Body of pancreas (tissue), 4 donors: ENCODE results near the gene XRN1. TPM values are rescaled to one million over a fixed set of nuclear protein-coding genes. Genes with fewer than 3 reads are reported as not detected.

Experiments used
- ATAC-seq: fragments of 150-250 bp; one replicate; pipeline ENCODE4 v1.9.1; 2016
- DNase-seq, 4 donors: peaks; one replicate each; pipeline ENCODE4 v3.0.0-alpha.2; 2019
- H3K27ac ChIP-seq, 4 donors: fragments of 200-600 bp; sonication (generic); 1 replicate in 3 of 4; 2 replicates in 1 of 4; pipeline versions ENCODE4 v1.5.1 to v1.6.1; 2016 to 2019; ENCODE audit warnings: mild to moderate bottlenecking in 1 of 4, mixed read lengths in 1 of 4, moderate library complexity in 1 of 4
- H3K27me3 ChIP-seq, 2 donors: fragments of 200-600 bp; sonication (generic); one replicate each; pipeline ENCODE4 v1.6.0; 2016; ENCODE audit warnings: mild to moderate bottlenecking in 1 of 2
- H3K36me3 ChIP-seq, 2 donors: fragments of 200-600 bp; sonication (generic); replicated peaks in 1 of 2; 2 replicates each; pipeline ENCODE4 v1.5.1; 2016; ENCODE audit warnings: low read depth in 2 of 2; ENCODE audit not compliant: insufficient read depth in 1 of 2
- H3K4me1 ChIP-seq: fragments of 200-600 bp; sonication (generic); one replicate; pipeline ENCODE4 v1.6.0; 2016
- H3K4me3 ChIP-seq, 2 donors: fragments of 200-600 bp; sonication (generic); 1 replicate in 1 of 2; 2 replicates in 1 of 2; pipeline ENCODE4 v1.5.1; 2016 to 2019
- H3K9me3 ChIP-seq, 3 donors: fragments of 200-600 bp; sonication (generic); 1 replicate in 2 of 3; 2 replicates in 1 of 3; pipeline ENCODE4 v1.5.1; 2016
- POLR2A ChIP-seq, 3 donors: fragments of 450-650 bp; IDR thresholded peaks; one replicate each; pipeline ENCODE4 v1.6.1; 2016; ENCODE audit warnings: antibody characterized with exemption in 3 of 3, mild to moderate bottlenecking in 2 of 3
- WGBS, 2 donors: methylation state at CpG; one replicate each; pipeline ENCODE4 v1.1.5; 2017; 5-methylcytosine and 5-hydroxymethylcytosine counted together
- intact Hi-C: fragments of 100-400 bp; cut with DNase I; formaldehyde crosslinking; loops from one replicate; pipeline ENCODE4 v1.15.1; 2023
- total RNA-seq, 2 donors: library from RNA; depleted of rRNA; stranded (reverse); fragments of >200 nt; gene quantifications; one replicate each; pipeline ENCODE4 v1.1.0, GENCODE V29; 2016
- TF ChIP-seq, protein P1 (sequence below), 7 experiments: fragments of 450-650 bp in 4 of 7; fragments of 200-600 bp in 3 of 7; sonication (generic) in 3 of 7; IDR thresholded peaks; one replicate each; pipeline ENCODE4 v1.5.1; 2016 to 2019; ENCODE audit warnings: antibody characterized with exemption in 7 of 7

Gene XRN1
- total RNA-seq, 2 donors from 2014 or later, result 20.5 to 37.2 TPM

DNA sequence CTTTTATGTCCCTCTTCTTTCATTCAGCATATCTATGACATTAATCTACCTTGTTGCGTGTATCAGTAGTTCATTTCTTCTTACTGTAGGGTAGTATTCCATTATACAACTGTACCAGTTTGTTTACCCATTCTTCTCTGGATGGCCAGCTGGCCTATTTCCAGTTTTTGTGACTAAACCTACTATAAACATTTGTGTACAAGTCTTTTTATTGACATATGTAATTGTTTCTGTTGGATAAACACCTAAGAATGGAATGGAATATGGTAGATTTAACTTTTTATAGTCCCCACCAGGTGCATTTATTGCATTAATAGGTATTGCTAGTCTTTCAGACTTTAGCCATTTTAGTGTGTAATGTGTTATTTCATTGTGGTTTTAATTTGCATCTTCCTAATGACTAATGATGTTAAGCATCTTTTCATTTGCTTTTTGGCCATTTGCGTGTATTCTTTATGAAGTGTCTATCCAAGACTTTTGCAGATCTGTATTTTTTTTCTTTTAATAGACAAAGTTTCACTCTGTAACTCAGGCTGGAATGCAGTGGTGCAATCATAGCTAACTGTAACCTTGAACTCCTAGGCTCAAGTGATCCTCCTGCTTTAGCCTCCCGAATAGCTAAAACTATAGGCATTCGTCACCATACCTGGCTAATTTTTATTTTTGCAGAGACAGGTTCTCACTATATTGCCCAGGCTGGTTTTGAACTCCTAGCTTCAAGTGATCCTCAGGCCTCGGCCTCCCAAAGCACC is 41.9 kb upstream of the XRN1 start:
- WGBS, 2 donors, result 94 to 95% methylated on average over 5 of the region's 5 CpGs
- intact Hi-C loops, result no loop called here
- H3K9me3 ChIP-seq, result no peaks in the 10 kb centered on the region
- no peak overlapping the region for H3K27ac ChIP-seq
- no peak for ATAC-seq
- H3K27me3 ChIP-seq, result no peaks in the 10 kb centered on the region
- H3K4me1 ChIP-seq, result no peaks in the 10 kb centered on the region
- no peak for DNase-seq
- peaks cover 0 to 16% of the 10 kb centered on the region in 2 donors for H3K36me3 ChIP-seq
- no peak for TF ChIP-seq POLR2A (IDR thresholded peaks at IDR 0.05)
- TF ChIP-seq, protein P1, sequence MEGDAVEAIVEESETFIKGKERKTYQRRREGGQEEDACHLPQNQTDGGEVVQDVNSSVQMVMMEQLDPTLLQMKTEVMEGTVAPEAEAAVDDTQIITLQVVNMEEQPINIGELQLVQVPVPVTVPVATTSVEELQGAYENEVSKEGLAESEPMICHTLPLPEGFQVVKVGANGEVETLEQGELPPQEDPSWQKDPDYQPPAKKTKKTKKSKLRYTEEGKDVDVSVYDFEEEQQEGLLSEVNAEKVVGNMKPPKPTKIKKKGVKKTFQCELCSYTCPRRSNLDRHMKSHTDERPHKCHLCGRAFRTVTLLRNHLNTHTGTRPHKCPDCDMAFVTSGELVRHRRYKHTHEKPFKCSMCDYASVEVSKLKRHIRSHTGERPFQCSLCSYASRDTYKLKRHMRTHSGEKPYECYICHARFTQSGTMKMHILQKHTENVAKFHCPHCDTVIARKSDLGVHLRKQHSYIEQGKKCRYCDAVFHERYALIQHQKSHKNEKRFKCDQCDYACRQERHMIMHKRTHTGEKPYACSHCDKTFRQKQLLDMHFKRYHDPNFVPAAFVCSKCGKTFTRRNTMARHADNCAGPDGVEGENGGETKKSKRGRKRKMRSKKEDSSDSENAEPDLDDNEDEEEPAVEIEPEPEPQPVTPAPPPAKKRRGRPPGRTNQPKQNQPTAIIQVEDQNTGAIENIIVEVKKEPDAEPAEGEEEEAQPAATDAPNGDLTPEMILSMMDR (IDR thresholded peaks at IDR 0.05), result no peak
- H3K4me3 ChIP-seq, result no peak overlapping the region

DNA sequence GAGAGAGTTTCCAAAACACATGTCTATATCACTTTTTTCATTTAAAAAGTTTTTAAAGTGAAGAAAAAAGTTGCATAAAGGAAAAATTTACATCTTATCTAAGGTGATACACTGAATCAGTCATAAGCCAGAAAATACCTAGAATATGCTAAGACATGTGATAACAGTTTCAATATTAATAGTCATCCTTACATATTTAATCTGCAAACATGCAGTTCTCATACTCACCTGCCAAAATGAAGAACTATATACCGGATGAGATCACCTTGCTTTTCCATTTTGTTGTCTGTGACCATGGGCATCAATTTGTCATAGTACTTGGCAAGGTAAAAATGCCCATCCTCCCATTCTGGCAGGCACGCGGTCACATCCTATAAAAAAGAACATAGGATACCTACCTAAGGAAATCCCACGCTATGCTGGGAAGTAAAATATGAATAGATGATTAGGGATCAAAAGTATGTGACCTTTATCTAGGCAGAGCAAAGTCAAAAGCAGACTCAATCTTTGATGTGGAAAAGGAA is 37.1 kb upstream of the XRN1 start:
- WGBS, 2 donors, result 90 to 96% methylated on average over 4 of the region's 4 CpGs
- Histone ChIP-seq H3K4me1 (no peaks in the 10 kb centered on the region), H3K9me3 (peaks cover 0 to 7% (median 0%) of the 10 kb centered on the region in 3 donors), H3K4me3 (no peak overlapping the region), H3K36me3 (peaks cover 0 to 15% of the 10 kb centered on the region in 2 donors), H3K27me3 (no peaks in the 10 kb centered on the region), H3K27ac (no peak overlapping the region)
- DNase-seq, result no peak
- TF ChIP-seq, protein P1 (IDR thresholded peaks at IDR 0.05), result no peak
- no peak for TF ChIP-seq POLR2A (IDR thresholded peaks at IDR 0.05)
- intact Hi-C loops, result no loop called here
- no peak for ATAC-seq

DNA sequence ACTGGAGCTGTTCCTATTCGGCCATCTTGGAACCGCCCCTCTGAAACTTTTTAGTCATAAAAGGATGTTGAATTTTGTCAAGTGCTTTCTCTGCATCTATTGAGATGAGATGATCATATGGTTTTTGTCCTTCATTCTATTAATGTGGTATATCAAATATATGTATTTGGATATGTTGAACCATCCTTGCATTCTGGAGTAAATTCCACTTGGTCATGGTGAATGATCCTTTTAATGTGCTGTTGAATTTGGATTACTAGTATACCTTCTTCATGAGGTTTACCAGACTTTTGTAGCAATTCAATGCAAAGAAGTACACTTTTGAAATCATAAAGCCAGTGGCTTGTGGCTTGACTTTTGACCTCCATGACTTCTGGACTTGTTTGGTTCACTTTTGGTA is 33.4 kb upstream of the XRN1 start:
- Histone ChIP-seq H3K27me3 (no peaks in the 10 kb centered on the region), H3K4me3 (no peak overlapping the region), H3K36me3 (peaks cover 0 to 12% of the 10 kb centered on the region in 2 donors), H3K4me1 (no peaks in the 10 kb centered on the region), H3K9me3 (peaks cover 0 to 7% (median 0%) of the 10 kb centered on the region in 3 donors), H3K27ac (no peak overlapping the region)
- TF ChIP-seq POLR2A (IDR thresholded peaks at IDR 0.05), result no peak
- TF ChIP-seq, protein P1 (IDR thresholded peaks at IDR 0.05), result no peak
- 93 to 97% methylated on average over 2 of the region's 2 CpGs for WGBS, 2 donors
- DNase-seq, result no peak
- intact Hi-C loops, result no loop called here
- ATAC-seq, result no peak

DNA sequence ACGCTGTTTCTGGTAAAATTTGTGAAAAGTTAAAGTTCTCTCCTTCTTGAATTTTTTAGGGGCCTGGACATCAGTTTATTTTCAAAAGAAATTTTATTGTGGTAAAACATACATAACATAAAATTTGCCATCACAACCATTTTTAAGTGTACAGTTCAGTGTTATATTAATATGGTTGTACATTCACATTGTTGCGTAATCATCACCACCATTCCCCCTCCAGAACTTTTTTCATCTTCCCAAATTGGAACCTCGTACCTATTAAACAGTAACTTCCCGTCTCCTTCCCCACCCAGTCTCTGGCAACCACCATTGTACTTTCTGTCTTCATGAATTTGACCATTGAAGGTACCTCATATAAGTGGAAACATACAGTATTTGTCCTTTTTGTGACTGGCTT is 23.0 kb upstream of the XRN1 start:
- DNase-seq, result no peak
- Histone ChIP-seq H3K4me1 (no peaks in the 10 kb centered on the region), H3K9me3 (no peaks in the 10 kb centered on the region), H3K4me3 (no peak overlapping the region), H3K36me3 (no peaks in the 10 kb centered on the region), H3K27ac (no peak overlapping the region), H3K27me3 (no peaks in the 10 kb centered on the region)
- ATAC-seq, result no peak
- intact Hi-C loops, result no loop called here
- no peak for TF ChIP-seq POLR2A (IDR thresholded peaks at IDR 0.05)
- TF ChIP-seq, protein P1 (IDR thresholded peaks at IDR 0.05), result no peak
- WGBS, 2 donors, result 95 to 97% methylated on average over 4 of the region's 4 CpGs

DNA sequence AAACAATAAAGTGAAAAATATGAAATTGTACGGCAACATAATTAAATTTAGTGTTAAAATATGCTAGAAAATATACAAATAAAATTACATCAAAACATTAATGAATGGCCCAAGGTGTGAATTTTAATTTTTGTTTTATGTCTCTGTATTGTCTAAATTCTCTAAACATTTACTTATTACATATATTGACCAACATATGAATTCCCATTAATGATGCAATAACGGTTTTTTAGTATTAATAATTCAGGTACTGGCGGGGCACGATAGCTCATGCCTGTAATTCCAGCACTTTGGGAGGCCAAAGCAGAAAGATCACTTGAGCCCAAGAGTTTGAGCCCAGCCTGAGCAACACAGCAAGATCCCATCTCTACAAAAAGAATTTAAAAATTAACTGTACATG is 20.6 kb upstream of the XRN1 start:
- Histone ChIP-seq H3K27ac (no peak overlapping the region), H3K4me3 (no peak overlapping the region), H3K27me3 (no peaks in the 10 kb centered on the region), H3K9me3 (no peaks in the 10 kb centered on the region), H3K36me3 (no peaks in the 10 kb centered on the region), H3K4me1 (no peaks in the 10 kb centered on the region)
- intact Hi-C loops, result no loop called here
- DNase-seq, result no peak
- 91 to 93% methylated on average over 4 of the region's 4 CpGs for WGBS, 2 donors
- no peak for ATAC-seq
- no peak for TF ChIP-seq POLR2A (IDR thresholded peaks at IDR 0.05)
- TF ChIP-seq, protein P1 (IDR thresholded peaks at IDR 0.05), result no peak
